HG03045 (cell line): ENCODE data around the gene OSBPL5.

Experiments used
- ATAC-seq: cut with Tn5 transposase; IDR thresholded peaks from one replicate; pipeline ENCODE4 v1.9.1; 2021; ENCODE audit warnings: mild to moderate bottlenecking, moderate library complexity; ENCODE audit not compliant: unreplicated experiment

Gene OSBPL5

GRCh38 chr11:3135481-3136440 lies 29.3 kb downstream of the OSBPL5 start:
- no peak for ATAC-seq

GRCh38 chr11:3134651-3135480 lies 30.2 kb downstream of the OSBPL5 start:
- no peak for ATAC-seq

- ATAC-seq: no peak
Measured at GRCh38 chr11:3134218-3134621, 30.9 kb downstream of the OSBPL5 start.

GRCh38 chr11:3133261-3134217 lies 31.6 kb downstream of the OSBPL5 start:
- no peak for ATAC-seq

GRCh38 chr11:3132831-3133260 lies 32.3 kb downstream of the OSBPL5 start:
- no peak for ATAC-seq

- no peak for ATAC-seq
Measured at GRCh38 chr11:3132271-3132781, 32.8 kb downstream of the OSBPL5 start.

- ATAC-seq: no peak
Measured at GRCh38 chr11:3131330-3131941, 33.7 kb downstream of the OSBPL5 start.

- ATAC-seq: no peak
Measured at GRCh38 chr11:3130269-3131071, 34.6 kb downstream of the OSBPL5 start.

GRCh38 chr11:3129591-3130268 lies 35.4 kb downstream of the OSBPL5 start:
- no peak for ATAC-seq

- ATAC-seq: no peak
Measured at GRCh38 chr11:3129181-3129590, 35.9 kb downstream of the OSBPL5 start.

GRCh38 chr11:3128356-3129180 lies 36.5 kb downstream of the OSBPL5 start:
- ATAC-seq: no peak

- no peak for ATAC-seq
Measured at GRCh38 chr11:3127706-3128355, 37.3 kb downstream of the OSBPL5 start.

GRCh38 chr11:3126901-3127691 lies 38.0 kb downstream of the OSBPL5 start:
- no peak for ATAC-seq

- ATAC-seq: no peak
Measured at GRCh38 chr11:3126207-3126865, 38.8 kb downstream of the OSBPL5 start.

GRCh38 chr11:3124821-3125220 lies 40.3 kb downstream of the OSBPL5 start:
- ATAC-seq: no peak
